Measurements from ENCODE around the gene PAK1. TPM values are rescaled to one million over a fixed set of nuclear protein-coding genes. Genes with fewer than 3 reads are reported as not detected.

The PAK1 gene
- total RNA-seq, 1 experiment from 2014 or later = 80.0 TPM

- Histone ChIP-seq H3K9me3 (ENCODE audit: insufficient read depth, low read depth) (no peaks in the 10 kb centered on the region), H3K79me2 (ENCODE audit: low read depth) (0 out of 2 replicates have a peak, but pooled peaks cover 5% of the 10 kb centered on the region), H3K4me3 (no peak overlapping the region), H3K4me1 (replicated peaks; ENCODE audit: insufficient read depth) (no peaks in the 10 kb centered on the region), H3K4me2 (no peak overlapping the region), H3F3A (ENCODE audit: insufficient read depth, low read depth) (no peaks in the 10 kb centered on the region), H3K27me3 (ENCODE audit: insufficient read depth, low read depth) (no peaks in the 10 kb centered on the region), H3K27ac (no peak overlapping the region), H3K36me3 (ENCODE audit: low read depth) (no peaks in the 10 kb centered on the region), H2AFZ (no peak overlapping the region), H4K20me1 (ENCODE audit: insufficient read depth) (no peaks in the 10 kb centered on the region), H3K9me2 (ENCODE audit: insufficient read depth) (no peaks in the 10 kb centered on the region)
- intact Hi-C loops (cut with micrococcal nuclease; ENCODE audit: unreplicated experiment) = no loop called here
- no peak for DNase-seq
- POLR2A ChIA-PET (ENCODE audit: unreplicated experiment) = no interaction called here
- TF ChIP-seq EZH2 (IDR thresholded peaks at IDR 0.05; ENCODE audit: low read depth) (no peak), CTCF (conservative IDR thresholded peaks at IDR 0.05) (no peak)
- no TSS peak for BruUV-seq (replicated peaks)
- CTCF ChIA-PET = interaction anchor here (0.6 kb wide), 1 partner anchor 247 kb away, joined by 3 read pairs; no protein-coding TSS in a partner anchor
These were observed 31.4 kb downstream of the PAK1 start for GRCh38 chr11:77442394-77443053.

- Histone ChIP-seq H3K9me3 (ENCODE audit: insufficient read depth, low read depth) (no peaks in the 10 kb centered on the region), H3K4me1 (replicated peaks; ENCODE audit: insufficient read depth) (no peaks in the 10 kb centered on the region), H3K4me2 (no peak overlapping the region), H3K9me2 (ENCODE audit: insufficient read depth) (no peaks in the 10 kb centered on the region), H3K27me3 (ENCODE audit: insufficient read depth, low read depth) (no peaks in the 10 kb centered on the region), H3K36me3 (ENCODE audit: low read depth) (no peaks in the 10 kb centered on the region), H3K4me3 (no peak overlapping the region), H3F3A (ENCODE audit: insufficient read depth, low read depth) (no peaks in the 10 kb centered on the region), H4K20me1 (ENCODE audit: insufficient read depth) (no peaks in the 10 kb centered on the region), H2AFZ (no peak overlapping the region), H3K27ac (no peak overlapping the region), H3K79me2 (ENCODE audit: low read depth) (0 out of 2 replicates have a peak, but pooled peaks cover 5% of the 10 kb centered on the region)
- TF ChIP-seq EZH2 (IDR thresholded peaks at IDR 0.05; ENCODE audit: low read depth) (no peak), CTCF (conservative IDR thresholded peaks at IDR 0.05) (no peak)
- no TSS peak for BruUV-seq (replicated peaks)
- DNase-seq = no peak
- POLR2A ChIA-PET (ENCODE audit: unreplicated experiment) = no interaction called here
- intact Hi-C loops (cut with micrococcal nuclease; ENCODE audit: unreplicated experiment) = no loop called here
- CTCF ChIA-PET = no interaction called here
These were observed 32.5 kb downstream of the PAK1 start for GRCh38 chr11:77441426-77441825.

GRCh38 chr11:77440678-77441077, 33.2 kb downstream of the PAK1 start:
- Histone ChIP-seq H2AFZ (no peak overlapping the region), H4K20me1 (ENCODE audit: insufficient read depth) (no peaks in the 10 kb centered on the region), H3K79me2 (ENCODE audit: low read depth) (0 out of 2 replicates have a peak, but pooled peaks cover 5% of the 10 kb centered on the region), H3K27me3 (ENCODE audit: insufficient read depth, low read depth) (no peaks in the 10 kb centered on the region), H3F3A (ENCODE audit: insufficient read depth, low read depth) (no peaks in the 10 kb centered on the region), H3K4me1 (replicated peaks; ENCODE audit: insufficient read depth) (no peaks in the 10 kb centered on the region), H3K9me2 (ENCODE audit: insufficient read depth) (no peaks in the 10 kb centered on the region), H3K4me3 (no peak overlapping the region), H3K9me3 (ENCODE audit: insufficient read depth, low read depth) (no peaks in the 10 kb centered on the region), H3K4me2 (no peak overlapping the region), H3K36me3 (ENCODE audit: low read depth) (no peaks in the 10 kb centered on the region), H3K27ac (no peak overlapping the region)
- POLR2A ChIA-PET (ENCODE audit: unreplicated experiment) = no interaction called here
- intact Hi-C loops (cut with micrococcal nuclease; ENCODE audit: unreplicated experiment) = no loop called here
- no peak for DNase-seq
- BruUV-seq (replicated peaks) = no TSS peak
- CTCF ChIA-PET = no interaction called here
- TF ChIP-seq EZH2 (IDR thresholded peaks at IDR 0.05; ENCODE audit: low read depth) = no peak
- TF ChIP-seq CTCF (conservative IDR thresholded peaks at IDR 0.05) = no peak
